ENCODE results near the gene LPCAT3. TPM values are rescaled to one million over a fixed set of nuclear protein-coding genes. Genes with fewer than 3 reads are reported as not detected.

LPCAT3 gene
- total RNA-seq, 4 donors from 2014 or later, result 41.7 to 58.2 (median 47.9) TPM

- ATAC-seq (ENCODE audit: low FRiP score) (no peak), DNase-seq (ENCODE audit: low spot score) (no peak)
- TF ChIP-seq CTCF (IDR thresholded peaks at IDR 0.05), result no peak
These were observed 44.1 kb downstream of the LPCAT3 start for GRCh38 chr12:6974180-6974579.

DNA sequence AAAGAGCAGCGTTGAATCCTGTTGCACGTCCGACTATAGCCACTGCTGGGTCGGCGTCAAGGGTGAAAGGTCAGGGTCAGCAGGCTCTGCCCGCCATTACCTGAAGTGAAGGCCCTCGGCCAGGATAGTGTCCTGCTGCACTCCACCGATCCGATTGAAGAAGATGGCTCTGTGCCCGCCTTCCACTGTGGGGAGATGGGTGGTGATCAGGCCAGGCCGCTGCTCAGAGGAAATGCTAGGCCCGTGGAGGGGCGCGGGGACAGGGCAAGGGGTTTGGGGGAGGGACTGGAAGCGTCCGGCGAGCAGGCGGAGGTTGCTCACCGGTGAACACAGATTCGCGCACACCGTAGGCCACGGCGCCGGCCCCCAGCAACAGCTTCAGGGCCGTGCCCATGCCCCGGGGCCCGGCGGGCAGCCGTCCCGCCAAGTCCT is 48.2 kb downstream of the LPCAT3 start:
- peak; percentile 29 for ATAC-seq (ENCODE audit: low FRiP score)
- no peak for TF ChIP-seq CTCF (IDR thresholded peaks at IDR 0.05)
- DNase-seq (ENCODE audit: low spot score), result no peak

DNA sequence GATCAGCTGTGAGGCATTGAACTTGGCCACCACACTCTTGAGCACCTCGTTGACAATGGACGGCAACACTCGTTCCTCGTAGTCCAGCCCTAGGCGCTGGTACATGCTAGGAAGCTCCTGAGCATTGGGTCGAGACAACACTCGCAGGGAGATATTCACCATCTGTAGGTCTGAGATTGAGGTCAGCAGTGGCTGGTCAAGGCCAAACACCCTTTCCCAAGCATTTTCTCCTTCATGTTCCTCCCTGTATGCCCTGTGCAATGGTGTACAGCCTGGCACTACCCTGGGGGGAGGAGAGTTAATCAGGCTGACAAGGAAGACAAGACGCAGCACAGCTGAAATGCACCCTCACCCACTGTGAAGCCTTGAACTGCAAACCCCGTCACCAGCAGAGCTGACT is 49.9 kb downstream of the LPCAT3 start:
- no peak for TF ChIP-seq CTCF (IDR thresholded peaks at IDR 0.05)
- no peak for DNase-seq (ENCODE audit: low spot score)
- no peak for ATAC-seq (ENCODE audit: low FRiP score)

- DNase-seq (ENCODE audit: low spot score) (no peak), ATAC-seq (ENCODE audit: low FRiP score) (no peak)
- TF ChIP-seq CTCF (IDR thresholded peaks at IDR 0.05), result no peak
These were observed 50.6 kb downstream of the LPCAT3 start for GRCh38 chr12:6967651-6968100.

DNA sequence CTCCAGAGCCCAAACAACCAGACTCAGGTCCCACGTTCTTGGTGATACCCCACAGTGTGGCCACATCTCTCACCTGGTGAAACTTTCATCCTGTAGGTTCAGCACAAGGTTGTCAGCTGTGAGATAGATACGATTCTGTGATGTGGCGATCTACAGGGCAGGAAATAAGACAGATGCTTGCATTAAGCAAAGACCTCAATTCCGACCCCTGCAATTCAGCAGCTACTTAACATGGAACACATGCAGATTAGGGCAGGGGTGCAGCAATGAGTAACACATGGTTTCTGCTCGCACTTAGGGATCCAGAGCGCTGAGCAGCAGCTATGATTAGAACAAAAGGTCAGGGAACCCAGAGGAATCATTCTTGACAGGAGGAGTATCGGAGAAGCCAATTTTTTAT is 51.9 kb downstream of the LPCAT3 start:
- TF ChIP-seq CTCF (IDR thresholded peaks at IDR 0.05), result no peak
- DNase-seq (ENCODE audit: low spot score) (no peak), ATAC-seq (ENCODE audit: low FRiP score) (no peak)

DNA sequence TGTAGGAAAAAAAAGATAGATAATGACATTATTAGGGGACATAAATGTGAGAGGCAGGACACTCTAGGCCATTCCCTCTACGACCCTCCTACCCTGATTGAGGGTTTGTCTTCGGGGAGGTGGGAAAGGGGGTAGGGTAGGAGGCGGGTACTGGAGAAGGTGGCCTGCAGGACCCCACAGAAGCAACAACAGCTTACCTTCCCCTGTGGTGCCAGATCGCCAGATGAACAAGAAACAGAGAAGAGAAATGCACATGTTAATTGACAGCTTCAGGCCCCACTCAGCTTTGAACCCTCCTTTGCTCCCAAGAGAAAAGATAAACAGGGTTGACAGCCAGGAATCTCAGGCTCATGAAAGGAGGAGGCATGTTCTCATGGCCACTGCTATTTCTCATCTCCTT is 52.6 kb downstream of the LPCAT3 start:
- ATAC-seq (ENCODE audit: low FRiP score) (no peak), DNase-seq (ENCODE audit: low spot score) (no peak)
- TF ChIP-seq CTCF (IDR thresholded peaks at IDR 0.05), result no peak

DNA sequence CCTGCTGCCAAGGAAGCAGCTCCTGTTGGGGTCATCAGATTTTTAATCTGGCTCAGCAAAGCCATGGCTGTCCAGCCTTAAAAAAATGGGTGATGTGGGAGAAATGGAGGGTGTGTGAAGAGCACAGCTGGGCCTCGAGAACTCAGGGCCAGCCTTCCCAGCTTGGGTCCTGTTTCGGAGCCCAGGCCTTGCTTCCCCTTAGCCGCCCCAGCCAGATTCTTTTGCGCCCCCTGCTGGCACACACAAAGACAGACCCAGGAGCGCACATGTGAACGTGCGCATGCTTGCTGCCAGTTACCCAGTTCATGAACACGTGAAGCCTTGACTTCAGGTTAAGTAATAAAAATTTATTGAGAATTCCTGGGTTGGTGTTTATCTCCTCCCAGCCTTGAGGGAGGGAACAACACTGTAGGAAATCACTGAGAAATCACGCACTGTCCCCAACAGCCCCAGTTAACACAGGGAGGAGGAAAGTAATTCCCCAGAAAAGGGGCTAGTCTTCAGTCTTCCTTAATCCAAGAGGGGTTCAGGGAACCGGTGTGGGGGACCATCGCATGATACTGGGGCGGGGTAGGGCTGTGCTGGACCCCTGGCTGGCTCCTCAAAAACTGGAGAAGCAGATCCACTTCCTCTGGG is 53.1 kb downstream of the LPCAT3 start:
- DNase-seq (ENCODE audit: low spot score), result peak; percentile 71
- peak; percentile 52 for ATAC-seq (ENCODE audit: low FRiP score)
- peak in 2 of 3 donors; percentile 47 to 92 for TF ChIP-seq CTCF (IDR thresholded peaks at IDR 0.05)

All from omental fat pad (tissue), 4 donors.